H1 (cell line): Measurements from ENCODE around the gene DENND6B. TPM values are rescaled to one million over a fixed set of nuclear protein-coding genes. Genes with fewer than 3 reads are reported as not detected.

Experiments used
- CTCF ChIA-PET: fragments of 300-600 bp; sonication (Branson Sonifier 250); formaldehyde crosslinking; loops from one replicate; lab custom pipeline; 2021; ENCODE audit not compliant: partially characterized antibody; lab: Charles Lee
- POLR2A ChIA-PET: fragments of 300-600 bp; sonication (Branson Sonifier 250); formaldehyde crosslinking; loops from one replicate; lab custom pipeline; 2021; ENCODE audit warnings: inconsistent platforms; ENCODE audit not compliant: partially characterized antibody; lab: Charles Lee
- DNase-seq, 2 experiments: peaks; one replicate each; pipeline versions ENCODE4 v3.0.0 to v3.0.0-alpha.2; 2010 to 2022; ENCODE audit warnings: low spot score in 2 of 2, low read depth in 1 of 2, mixed read lengths in 1 of 2
- FAIRE-seq: peaks from 2 replicates; lab custom pipeline; 2011; peaks lifted over from hg19 to GRCh38; lab: Jason Lieb, UNC
- H2AFZ ChIP-seq: 2 replicates; pipeline ENCODE4 v1.8.1; 2012; ENCODE audit warnings: low read length, inconsistent platforms
- H2AK5ac ChIP-seq: 2 replicates; pipeline ENCODE4 v1.6.1; 2013; ENCODE audit warnings: low read depth, low read length
- H2BK120ac ChIP-seq: replicated peaks from 2 replicates; pipeline ENCODE3; 2013; ENCODE audit warnings: low read depth, low read length, inconsistent platforms
- H2BK12ac ChIP-seq: 2 replicates; pipeline ENCODE4 v1.6.1; 2013; ENCODE audit warnings: low read depth, low read length
- H2BK15ac ChIP-seq: 2 replicates; pipeline ENCODE4 v1.6.1; 2013; ENCODE audit warnings: low read length
- H2BK20ac ChIP-seq: 2 replicates; pipeline ENCODE4 v1.6.1; 2013; ENCODE audit warnings: low read length
- H2BK5ac ChIP-seq: 2 replicates; pipeline ENCODE4 v1.6.1; 2013; ENCODE audit warnings: low read depth, low read length
- H3K14ac ChIP-seq: 2 replicates; pipeline ENCODE4 v1.6.1; 2013; ENCODE audit warnings: inconsistent platforms; ENCODE audit not compliant: insufficient read length
- H3K18ac ChIP-seq: 2 replicates; pipeline ENCODE4 v1.6.1; 2013; ENCODE audit warnings: low read length; ENCODE audit errors: extremely low read depth
- H3K23ac ChIP-seq: 2 replicates; pipeline ENCODE4 v1.6.1; 2013; ENCODE audit warnings: inconsistent platforms; ENCODE audit not compliant: insufficient read length
- H3K23me2 ChIP-seq: 2 replicates; pipeline ENCODE4 v1.6.1; 2013; ENCODE audit warnings: low read depth, low read length
- H3K27ac ChIP-seq: 2 replicates; pipeline ENCODE4 v1.6.1; 2011; ENCODE audit warnings: low read depth, low read length, inconsistent platforms
- H3K27me3 ChIP-seq, 4 experiments: replicated peaks in 1 of 4; 1 replicate in 1 of 4; 2 replicates in 3 of 4; pipeline versions ENCODE4 v1.6.1 to v1.8.1; 2011 to 2013; ENCODE audit warnings: low read length in 3 of 4, mild to moderate bottlenecking in 3 of 4, inconsistent platforms in 2 of 4, mixed read lengths in 2 of 4, moderate library complexity in 1 of 4; ENCODE audit not compliant: control insufficient read depth in 3 of 4, insufficient read depth in 3 of 4; ENCODE audit errors: extremely low read depth in 1 of 4
- H3K36me3 ChIP-seq, 4 experiments: 2 replicates each; pipeline versions ENCODE4 v1.6.1 to v1.8.1; 2011 to 2013; ENCODE audit warnings: mild to moderate bottlenecking in 4 of 4, low read length in 3 of 4, moderate library complexity in 2 of 4, control low read depth in 1 of 4, inconsistent platforms in 1 of 4; ENCODE audit not compliant: insufficient read depth in 4 of 4, control insufficient read depth in 2 of 4
- H3K4ac ChIP-seq: replicated peaks from 2 replicates; pipeline ENCODE3; 2013; ENCODE audit warnings: low read length, low read depth, mixed read lengths, inconsistent platforms; ENCODE audit not compliant: insufficient read length
- H3K4me1 ChIP-seq, 4 experiments: replicated peaks in 1 of 4; 1 replicate in 1 of 4; 2 replicates in 3 of 4; pipeline versions ENCODE4 v1.6.1 to v1.8.1; 2011 to 2013; ENCODE audit warnings: low read length in 3 of 4, inconsistent platforms in 2 of 4, mixed read lengths in 1 of 4; ENCODE audit not compliant: insufficient read depth in 4 of 4, control insufficient read depth in 3 of 4
- H3K4me2 ChIP-seq, 2 experiments: 2 replicates each; pipeline versions ENCODE4 v1.6.1 to v1.8.1; 2011 to 2013; ENCODE audit warnings: low read depth in 2 of 2, low read length in 2 of 2, control low read depth in 1 of 2, inconsistent platforms in 1 of 2, mild to moderate bottlenecking in 1 of 2; ENCODE audit not compliant: insufficient read depth in 1 of 2
- H3K4me3 ChIP-seq, 4 experiments: fragments of 200-600, 300-600 bp in 1 of 4; sonication (generic), shearing (Covaris generic), sonication (Bioruptor Twin) in 1 of 4; 2 replicates each; pipeline versions ENCODE4 v1.5.1 to v1.8.1; 2011 to 2016; ENCODE audit warnings: low read length in 4 of 4, low read depth in 3 of 4, control low read depth in 2 of 4, inconsistent platforms in 2 of 4, mild to moderate bottlenecking in 2 of 4, mixed read lengths in 1 of 4, moderate library complexity in 1 of 4; ENCODE audit not compliant: insufficient read depth in 2 of 4; ENCODE audit errors: extremely low read depth in 1 of 4
- H3K56ac ChIP-seq: replicated peaks from 2 replicates; pipeline ENCODE3; 2013; ENCODE audit warnings: low read depth, mild to moderate bottlenecking, mixed read lengths, low read length, inconsistent platforms; ENCODE audit not compliant: insufficient read length
- H3K79me1 ChIP-seq: 2 replicates; pipeline ENCODE4 v1.6.1; 2013; ENCODE audit warnings: low read depth, low read length, control low read depth
- H3K79me2 ChIP-seq, 2 experiments: 2 replicates each; pipeline versions ENCODE4 v1.6.1 to v1.8.1; 2012 to 2013; ENCODE audit warnings: low read length in 2 of 2, mild to moderate bottlenecking in 2 of 2, inconsistent platforms in 1 of 2; ENCODE audit not compliant: insufficient read depth in 2 of 2, control insufficient read depth in 1 of 2
- H3K9ac ChIP-seq, 4 experiments: replicated peaks in 1 of 4; 1 replicate in 1 of 4; 2 replicates in 3 of 4; pipeline versions ENCODE4 v1.6.1 to v1.8.1; 2011 to 2013; ENCODE audit warnings: low read depth in 3 of 4, low read length in 3 of 4, control low read depth in 2 of 4, mild to moderate bottlenecking in 2 of 4, moderate library complexity in 2 of 4, inconsistent platforms in 1 of 4; ENCODE audit errors: extremely low read depth in 1 of 4
- H3K9me3 ChIP-seq, 2 experiments: 2 replicates each; pipeline versions ENCODE4 v1.6.1 to v1.8.1; 2012 to 2013; ENCODE audit warnings: mild to moderate bottlenecking in 2 of 2, moderate library complexity in 2 of 2, control low read depth in 1 of 2, inconsistent platforms in 1 of 2, low read depth in 1 of 2, low read length in 1 of 2, mixed read lengths in 1 of 2; ENCODE audit not compliant: insufficient read depth in 2 of 2
- H4K20me1 ChIP-seq, 2 experiments: replicated peaks in 1 of 2; 2 replicates each; pipeline versions ENCODE3 to v1.8.1; 2011 to 2013; ENCODE audit warnings: inconsistent platforms in 2 of 2, low read length in 2 of 2, mild to moderate bottlenecking in 1 of 2; ENCODE audit not compliant: insufficient read depth in 2 of 2, control insufficient read depth in 1 of 2
- H4K5ac ChIP-seq: 2 replicates; pipeline ENCODE4 v1.6.1; 2013; ENCODE audit warnings: low read length, low read depth, mixed read lengths, inconsistent platforms; ENCODE audit not compliant: insufficient read length
- H4K8ac ChIP-seq: 2 replicates; pipeline ENCODE4 v1.8.0; 2013; ENCODE audit warnings: mild to moderate bottlenecking, moderate library complexity, low read length, inconsistent platforms; ENCODE audit not compliant: insufficient read depth; ENCODE audit errors: extremely low read depth
- H4K91ac ChIP-seq: replicated peaks from 2 replicates; pipeline ENCODE3; 2013; ENCODE audit warnings: low read length, mixed read lengths, inconsistent platforms; ENCODE audit not compliant: insufficient read length
- MAFK ChIP-seq: IDR thresholded peaks from 2 replicates; pipeline ENCODE4 v1.6.1; 2012; ENCODE audit warnings: low read depth, mild to moderate bottlenecking, improper control_type of control experiment, low read length
- WGBS, 2 experiments: shearing (Covaris generic) in 1 of 2; methylation state at CpG; one replicate each; pipeline versions ENCODE4 v1.1.6 to v1.1.7; 2013 to 2015; ENCODE audit warnings: low lambda C conversion rate in 2 of 2, mixed read lengths in 2 of 2, inconsistent platforms in 1 of 2, low coverage in 1 of 2, missing lambda C conversion rate in 1 of 2; ENCODE audit not compliant: insufficient replicate concordance in 2 of 2, insufficient coverage in 1 of 2, insufficient read length in 1 of 2; ENCODE audit errors: extremely low coverage in 1 of 2, missing lambda C conversion rate in 1 of 2; 5-methylcytosine and 5-hydroxymethylcytosine counted together
- polyA plus RNA-seq, 7 experiments: library from polyadenylated mRNA; depleted of rRNA in 3 of 7; stranded (reverse) in 5 of 7; unstranded in 2 of 7; fragments of >200 nt in 5 of 7; fragments of 200-250 nt in 2 of 7; gene quantifications; 1 replicate in 5 of 7; 2 replicates in 1 of 7; 4 replicates in 1 of 7; pipeline versions ENCODE4 v1.2.1 to v1.2.3, GENCODE V29; 2011 to 2013; ENCODE audit warnings: missing spikeins in 2 of 7, mixed read lengths in 2 of 7
- total RNA-seq: library from RNA; stranded (reverse); fragmentation: NEBNext Ultra II Directional; extraction: Animal tissue kit (Norgen Biotek cat#: 25700); gene quantifications from 2 replicates; pipeline ENCODE4 v1.2.1, GENCODE V29; 2021

The DENND6B gene
- total and polyA plus RNA-seq, 2 of the 8 experiments (the other 6 are each of a cell fraction or from before 2014, with no cell fraction given): 1.1 to 1.9 TPM

GRCh38 chr22:50338042-50338573, 11.3 kb upstream of the DENND6B start:
- Histone ChIP-seq H3K23me2 (peaks cover 40% of the 10 kb centered on the region; the same call in 1 of the 2 replicates), H4K8ac (no peak overlapping the region), H3K23ac (peak overlapping the region; percentile 97), H4K5ac (no peak overlapping the region), H3K79me2 (no peaks in the 10 kb centered on the region), H2AK5ac (peak overlapping the region; percentile 69; the same call in 1 of the 2 replicates), H2BK5ac (no peak overlapping the region), H3K9ac (no peak overlapping the region), H3K18ac (no peak overlapping the region), H3K14ac (no peak overlapping the region), H2BK120ac (peak overlapping the region; percentile 54), H4K91ac (peak overlapping the region; percentile 95), H2BK12ac (no peak overlapping the region; the same call in 1 of the 2 replicates), H2BK20ac (no peak overlapping the region), H3K4me2 (no peak overlapping the region; a peak in 1 of 4 replicates), H3K27ac (no peak overlapping the region), H2BK15ac (0 out of 2 replicates have a peak overlapping the region, but pooled peaks have one; percentile 32), H3K9me3 (peaks cover 0 to 3% of the 10 kb centered on the region in 2 experiments; a peak in 1 of 4 replicates), H3K27me3 (peaks cover 0 to 5% (median 0%) of the 10 kb centered on the region in 4 experiments; a peak in 3 of 7 replicates), H3K4ac (peak overlapping the region; percentile 38), H4K20me1 (peaks cover 2 to 33% of the 10 kb centered on the region in 2 experiments), H3K79me1 (peaks cover 17% of the 10 kb centered on the region), H3K56ac (peak overlapping the region; percentile 100), H3K4me1 (peaks cover 0 to 2% (median under 1%) of the 10 kb centered on the region in 4 experiments; a peak in 3 of 7 replicates), H2AFZ (no peak overlapping the region), H3K36me3 (no peaks in the 10 kb centered on the region; a peak in 1 of 8 replicates), H3K4me3 (no peak overlapping the region)
- FAIRE-seq: no peak
- DNase-seq: no peak
- ChIA-PET POLR2A (no interaction called here), CTCF (no interaction called here)
- 91% methylated on average over 5 of the region's 5 CpGs; no CpG with 5 or more reads in 1 of the 2 experiments for WGBS, 2 experiments
- no peak for TF ChIP-seq MAFK
